ENCODE results near the gene PDE4D.

GRCh38 chr5:59319250-59319649 lies 574.3 kb downstream of the PDE4D start:
- TF ChIP-seq, protein P1, sequence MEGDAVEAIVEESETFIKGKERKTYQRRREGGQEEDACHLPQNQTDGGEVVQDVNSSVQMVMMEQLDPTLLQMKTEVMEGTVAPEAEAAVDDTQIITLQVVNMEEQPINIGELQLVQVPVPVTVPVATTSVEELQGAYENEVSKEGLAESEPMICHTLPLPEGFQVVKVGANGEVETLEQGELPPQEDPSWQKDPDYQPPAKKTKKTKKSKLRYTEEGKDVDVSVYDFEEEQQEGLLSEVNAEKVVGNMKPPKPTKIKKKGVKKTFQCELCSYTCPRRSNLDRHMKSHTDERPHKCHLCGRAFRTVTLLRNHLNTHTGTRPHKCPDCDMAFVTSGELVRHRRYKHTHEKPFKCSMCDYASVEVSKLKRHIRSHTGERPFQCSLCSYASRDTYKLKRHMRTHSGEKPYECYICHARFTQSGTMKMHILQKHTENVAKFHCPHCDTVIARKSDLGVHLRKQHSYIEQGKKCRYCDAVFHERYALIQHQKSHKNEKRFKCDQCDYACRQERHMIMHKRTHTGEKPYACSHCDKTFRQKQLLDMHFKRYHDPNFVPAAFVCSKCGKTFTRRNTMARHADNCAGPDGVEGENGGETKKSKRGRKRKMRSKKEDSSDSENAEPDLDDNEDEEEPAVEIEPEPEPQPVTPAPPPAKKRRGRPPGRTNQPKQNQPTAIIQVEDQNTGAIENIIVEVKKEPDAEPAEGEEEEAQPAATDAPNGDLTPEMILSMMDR (IDR thresholded peaks at IDR 0.05) = no peak
- TF ChIP-seq POLR2A (IDR thresholded peaks at IDR 0.05) = no peak
